Rectal smooth muscle tissue (tissue), 1 donor: ENCODE measurements around the gene CACNA2D3.
"Not testable (repeated sequence)": the region's sequence is repeated elsewhere in the genome, so short reads cannot be mapped to it uniquely, and the experiment has no call there.

ENCODE experiments used
- H3K27ac ChIP-seq: one replicate; pipeline ENCODE4 v1.7.0; 2013; ENCODE audit warnings: low read depth, low read length, inconsistent platforms
- H3K27me3 ChIP-seq: one replicate; pipeline ENCODE4 v1.7.0; 2013; ENCODE audit warnings: low read length; ENCODE audit not compliant: control insufficient read depth, insufficient read depth
- H3K36me3 ChIP-seq: one replicate; pipeline ENCODE4 v1.7.0; 2013; ENCODE audit warnings: low read length; ENCODE audit not compliant: control insufficient read depth, insufficient read depth
- H3K4me1 ChIP-seq: one replicate; pipeline ENCODE4 v1.7.0; 2013; ENCODE audit warnings: low read length; ENCODE audit not compliant: control insufficient read depth, insufficient read depth
- H3K4me3 ChIP-seq: one replicate; pipeline ENCODE4 v1.7.0; 2013; ENCODE audit warnings: low read length
- H3K9ac ChIP-seq: one replicate; pipeline ENCODE4 v1.7.0; 2013; ENCODE audit warnings: low read length

The CACNA2D3 gene

GRCh38 chr3:54965746-54966145 is 843.4 kb downstream of the CACNA2D3 start:
- Histone ChIP-seq H3K4me3 (no peak overlapping the region), H3K4me1 (no peaks in the 10 kb centered on the region), H3K27ac (no peak overlapping the region), H3K9ac (no peak overlapping the region), H3K36me3 (no peaks in the 10 kb centered on the region), H3K27me3 (no peaks in the 10 kb centered on the region)

- H3K4me1 ChIP-seq: no peaks in the 10 kb centered on the region
- H3K36me3 ChIP-seq: no peaks in the 10 kb centered on the region
- no peak overlapping the region for H3K27ac ChIP-seq
- no peak overlapping the region for H3K9ac ChIP-seq
- H3K27me3 ChIP-seq: no peaks in the 10 kb centered on the region
- no peak overlapping the region for H3K4me3 ChIP-seq
Observed at GRCh38 chr3:54966979-54967378, 844.6 kb downstream of the CACNA2D3 start.

GRCh38 chr3:54967731-54968161 is 845.4 kb downstream of the CACNA2D3 start:
- Histone ChIP-seq H3K9ac (no peak overlapping the region), H3K36me3 (no peaks in the 10 kb centered on the region), H3K4me3 (no peak overlapping the region), H3K4me1 (no peaks in the 10 kb centered on the region), H3K27me3 (no peaks in the 10 kb centered on the region), H3K27ac (no peak overlapping the region)

- H3K4me1 ChIP-seq: no peaks in the 10 kb centered on the region
- no peaks in the 10 kb centered on the region for H3K36me3 ChIP-seq
- no peak overlapping the region for H3K4me3 ChIP-seq
- no peak overlapping the region for H3K27ac ChIP-seq
- H3K9ac ChIP-seq: no peak overlapping the region
- H3K27me3 ChIP-seq: no peaks in the 10 kb centered on the region
Observed at GRCh38 chr3:54968546-54969172, 846.3 kb downstream of the CACNA2D3 start.

DNA sequence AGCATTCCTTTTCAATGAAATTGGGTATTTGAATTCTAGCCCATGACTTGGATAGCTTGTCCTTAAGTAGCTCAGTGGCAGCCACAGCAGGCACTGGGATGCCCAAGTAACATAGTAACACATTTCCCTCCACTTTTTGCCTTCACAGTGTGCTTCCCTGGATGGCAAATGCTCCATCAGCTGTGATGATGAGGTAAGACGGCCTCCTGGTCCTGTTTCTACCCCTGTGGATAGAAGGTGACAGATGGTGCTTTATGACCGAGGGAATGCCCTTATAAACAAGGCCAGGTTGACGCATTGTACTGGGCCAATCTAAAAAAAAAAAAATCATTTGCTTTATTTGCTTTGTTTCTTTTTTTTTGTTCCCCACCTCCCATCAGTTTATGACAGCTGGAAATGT is 847.3 kb downstream of the CACNA2D3 start:
- no peaks in the 10 kb centered on the region for H3K4me1 ChIP-seq
- H3K36me3 ChIP-seq: no peaks in the 10 kb centered on the region
- no peak overlapping the region for H3K9ac ChIP-seq
- no peak overlapping the region for H3K27ac ChIP-seq
- no peak overlapping the region for H3K4me3 ChIP-seq
- no peaks in the 10 kb centered on the region for H3K27me3 ChIP-seq

- Histone ChIP-seq H3K27ac (no peak overlapping the region), H3K4me3 (no peak overlapping the region), H3K9ac (no peak overlapping the region), H3K27me3 (no peaks in the 10 kb centered on the region), H3K4me1 (no peaks in the 10 kb centered on the region), H3K36me3 (no peaks in the 10 kb centered on the region)
Observed at GRCh38 chr3:54970895-54971294, 848.5 kb downstream of the CACNA2D3 start.

DNA sequence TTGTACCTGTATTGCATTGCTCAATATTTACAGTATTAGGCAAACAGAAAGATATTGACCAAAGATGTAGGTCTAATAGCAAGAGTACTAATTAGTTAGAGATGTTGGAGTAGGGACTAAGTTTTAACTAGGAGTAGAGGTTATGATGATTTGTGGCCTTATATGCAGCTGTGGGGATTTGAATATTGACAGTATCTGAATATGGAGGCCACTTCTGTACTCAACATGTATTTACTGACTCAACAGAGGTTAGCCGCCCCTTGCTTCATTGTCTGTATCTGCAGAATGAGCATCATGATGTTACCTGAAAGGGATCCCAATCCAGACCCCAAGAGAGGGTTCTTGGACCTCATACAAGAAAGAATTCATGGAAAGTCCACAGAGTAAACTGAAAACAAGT is 855.1 kb downstream of the CACNA2D3 start:
- Histone ChIP-seq H3K4me1 (no peaks in the 10 kb centered on the region), H3K27ac (no peak overlapping the region), H3K4me3 (no peak overlapping the region), H3K9ac (no peak overlapping the region), H3K36me3 (no peaks in the 10 kb centered on the region), H3K27me3 (no peaks in the 10 kb centered on the region)

GRCh38 chr3:54977946-54978345 is 855.6 kb downstream of the CACNA2D3 start:
- H3K4me1 ChIP-seq, H3K9ac ChIP-seq, H3K27me3 ChIP-seq, H3K4me3 ChIP-seq, H3K27ac ChIP-seq, H3K36me3 ChIP-seq: not testable (repeated sequence)

DNA sequence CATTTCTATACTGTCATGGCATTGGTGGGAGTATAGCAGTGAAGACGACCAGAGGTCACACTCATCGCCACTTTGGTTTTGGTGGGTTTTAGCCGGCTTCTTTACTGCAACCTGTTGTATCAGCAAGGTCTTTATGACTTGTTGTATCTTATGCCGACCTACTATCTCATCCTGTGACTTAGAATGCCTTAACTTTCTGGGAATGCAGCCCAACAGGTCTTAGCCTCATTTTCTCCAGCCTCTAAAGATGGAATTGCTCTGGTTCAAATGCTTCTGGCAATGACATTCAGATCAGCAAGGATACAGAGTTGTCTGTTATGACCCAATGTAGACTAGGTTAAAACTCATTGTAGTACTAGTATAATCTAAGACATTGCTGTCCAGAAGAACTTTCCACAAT is 860.5 kb downstream of the CACNA2D3 start:
- Histone ChIP-seq H3K27ac (no peak overlapping the region), H3K9ac (no peak overlapping the region), H3K4me3 (no peak overlapping the region), H3K4me1 (no peaks in the 10 kb centered on the region), H3K36me3 (no peaks in the 10 kb centered on the region), H3K27me3 (no peaks in the 10 kb centered on the region)

DNA sequence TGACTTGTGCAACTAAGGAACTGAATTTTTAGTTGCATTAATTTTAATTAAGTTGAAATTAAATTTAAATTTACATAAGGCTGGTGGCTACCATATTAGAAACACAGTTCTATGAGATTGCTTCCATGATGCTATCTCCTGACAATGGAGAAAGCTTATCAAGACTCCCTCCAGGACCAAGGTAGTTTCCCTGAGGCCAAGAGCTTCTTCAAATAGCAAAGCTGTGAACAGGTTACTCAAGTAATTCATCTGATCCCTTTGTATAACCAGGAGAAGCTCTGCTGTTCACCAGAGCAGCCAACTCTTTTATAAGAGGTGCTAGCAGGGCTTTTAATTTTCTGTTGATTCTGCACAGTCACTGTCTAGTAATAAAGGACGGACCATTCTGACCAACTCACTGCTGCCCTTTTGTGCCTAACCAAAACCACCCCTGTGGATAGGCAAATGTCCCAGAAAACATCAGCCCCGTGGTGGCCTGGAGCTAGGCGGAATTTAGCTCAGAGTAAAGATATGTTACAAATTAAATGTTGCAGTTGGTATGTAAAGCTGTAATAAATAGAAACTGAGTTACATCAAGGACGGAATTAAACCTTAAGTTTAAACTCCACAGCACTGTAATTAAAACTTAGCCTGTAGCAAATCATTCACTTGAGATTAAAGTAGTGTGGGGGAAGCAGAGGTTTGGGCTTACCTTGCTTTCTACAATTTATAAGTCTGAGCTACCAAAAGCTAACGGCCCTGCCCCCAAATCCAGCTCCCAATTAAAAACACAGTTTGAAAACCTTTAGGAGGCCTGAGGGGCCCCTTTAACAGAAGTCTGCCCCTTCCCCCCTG is 861.1 kb downstream of the CACNA2D3 start:
- H3K27ac ChIP-seq: no peak overlapping the region

GRCh38 chr3:54985856-54986255 is 863.5 kb downstream of the CACNA2D3 start:
- Histone ChIP-seq H3K9ac (no peak overlapping the region), H3K4me3 (no peak overlapping the region), H3K4me1 (peaks cover 15% of the 10 kb centered on the region)

More for the DNA sequence above, 861.1 kb downstream of the CACNA2D3 start:
- H3K27me3 ChIP-seq: no peaks in the 10 kb centered on the region
- H3K4me1 ChIP-seq: peaks cover 4% of the 10 kb centered on the region
- H3K9ac ChIP-seq: no peak overlapping the region
- no peak overlapping the region for H3K4me3 ChIP-seq
- no peaks in the 10 kb centered on the region for H3K36me3 ChIP-seq

DNA sequence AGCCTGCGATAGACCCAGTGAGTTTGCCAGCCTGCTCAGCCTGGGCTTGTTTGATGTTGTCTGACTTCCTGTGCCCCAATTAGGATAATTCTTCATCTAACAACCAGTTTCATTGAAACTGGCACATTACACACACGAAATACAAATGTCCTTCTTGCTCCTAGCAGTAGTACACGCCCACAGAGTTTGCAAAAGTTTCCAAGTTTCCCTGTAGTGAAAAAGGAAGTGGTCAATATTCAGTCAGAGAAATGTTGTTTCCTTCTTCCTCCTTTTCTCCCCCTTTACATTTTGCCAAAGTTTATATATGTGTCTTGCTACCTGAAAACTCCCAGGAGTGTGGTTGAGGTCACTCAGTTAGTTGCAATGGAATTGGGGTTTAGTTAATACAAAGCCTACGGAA is 863.9 kb downstream of the CACNA2D3 start:
- no peaks in the 10 kb centered on the region for H3K27me3 ChIP-seq
- no peak overlapping the region for H3K27ac ChIP-seq
- peaks cover 15% of the 10 kb centered on the region for H3K4me1 ChIP-seq
- H3K9ac ChIP-seq: no peak overlapping the region
- no peak overlapping the region for H3K4me3 ChIP-seq
- H3K36me3 ChIP-seq: no peaks in the 10 kb centered on the region

More at GRCh38 chr3:54985856-54986255, 863.5 kb downstream of the CACNA2D3 start:
- H3K27ac ChIP-seq: no peak overlapping the region
- no peaks in the 10 kb centered on the region for H3K36me3 ChIP-seq
- H3K27me3 ChIP-seq: no peaks in the 10 kb centered on the region

GRCh38 chr3:54987719-54988118 is 865.4 kb downstream of the CACNA2D3 start:
- H3K27me3 ChIP-seq: no peaks in the 10 kb centered on the region
- H3K4me1 ChIP-seq: peaks cover 15% of the 10 kb centered on the region
- no peaks in the 10 kb centered on the region for H3K36me3 ChIP-seq
- no peak overlapping the region for H3K27ac ChIP-seq
- no peak overlapping the region for H3K4me3 ChIP-seq
- H3K9ac ChIP-seq: no peak overlapping the region
